Left lobe of liver (tissue), 1 donor: ENCODE measurements around the gene KIF21B. TPM values are rescaled to one million over a fixed set of nuclear protein-coding genes. Genes with fewer than 3 reads are reported as not detected.

Source experiments
- total RNA-seq: library from RNA; stranded (reverse); gene quantifications from one replicate; pipeline ENCODE4 v1.2.1, GENCODE V29; 2021
- donor health status: DM: no; HTN: yes; CAD: no.

The KIF21B gene
- total RNA-seq, 1 donor from 2014 or later, result 0.93 TPM

Other genes with a start within 250 kb of the KIF21B start
- not detected for gene GPR25, start 150.7 kb downstream of the KIF21B start, total RNA-seq
- 0.45 TPM for gene INAVA, start 128.8 kb downstream of the KIF21B start, total RNA-seq
- not detected for gene CACNA1S, start 88.7 kb upstream of the KIF21B start, total RNA-seq
- gene ASCL5, start 103.5 kb upstream of the KIF21B start, total RNA-seq, result not detected
- 41.2 TPM for gene TMEM9, start 130.8 kb upstream of the KIF21B start, total RNA-seq
- gene IGFN1, start 167.1 kb upstream of the KIF21B start, total RNA-seq, result not detected